T-helper 1 cell treated with Interleukin-12 subunit alpha and Interleukin-12 subunit beta and Interleukin-4 antibody, amounts not matched to agents 30 μg/mL and 1 μg/mL, for 36 hours (primary cell): ENCODE data around the gene UBL4B.

Source experiments
- H3K27ac Mint-ChIP-seq: one replicate; pipeline ENCODE4 v1.8.0; 2021; ENCODE audit warnings: mild to moderate bottlenecking, mixed read lengths
- H3K27me3 Mint-ChIP-seq: one replicate; pipeline ENCODE4 v1.8.0; 2021; ENCODE audit warnings: low read depth, mixed read lengths
- H3K36me3 Mint-ChIP-seq: one replicate; pipeline ENCODE4 v1.8.0; 2021; ENCODE audit warnings: low read depth, mixed read lengths
- H3K4me1 Mint-ChIP-seq: one replicate; pipeline ENCODE4 v1.8.0; 2021; ENCODE audit warnings: low read depth, mixed read lengths
- H3K4me3 Mint-ChIP-seq: one replicate; pipeline ENCODE4 v1.8.0; 2021; ENCODE audit warnings: mild to moderate bottlenecking, moderate library complexity, mixed read lengths
- H3K9me3 Mint-ChIP-seq: one replicate; pipeline ENCODE4 v1.8.0; 2021; ENCODE audit warnings: mixed read lengths

UBL4B gene

DNA sequence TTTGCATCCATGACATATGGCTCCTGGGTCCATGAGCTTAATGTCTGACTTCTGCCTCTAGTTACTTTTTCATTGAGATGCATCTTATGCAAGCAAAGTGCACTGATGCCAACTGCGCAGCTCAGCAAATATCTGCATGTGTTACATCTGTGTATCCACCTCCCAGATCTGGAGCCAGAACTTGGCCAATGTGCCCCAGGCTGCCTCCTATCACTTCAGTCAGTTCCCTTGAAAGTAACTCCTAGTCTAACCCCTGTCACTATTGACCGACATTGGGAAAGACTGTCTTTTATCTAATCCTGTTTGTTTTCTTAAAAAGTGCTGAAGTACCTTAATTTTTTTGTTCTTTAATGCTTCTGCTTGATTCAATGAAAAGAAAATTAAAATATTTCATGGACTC lies 19.3 kb upstream of the UBL4B start:
- Mint-ChIP-seq H3K4me1 (no peaks in the 10 kb centered on the region), H3K4me3 (no peak overlapping the region), H3K36me3 (no peaks in the 10 kb centered on the region), H3K27ac (no peak overlapping the region), H3K9me3 (no peaks in the 10 kb centered on the region), H3K27me3 (peaks cover 34% of the 10 kb centered on the region)

DNA sequence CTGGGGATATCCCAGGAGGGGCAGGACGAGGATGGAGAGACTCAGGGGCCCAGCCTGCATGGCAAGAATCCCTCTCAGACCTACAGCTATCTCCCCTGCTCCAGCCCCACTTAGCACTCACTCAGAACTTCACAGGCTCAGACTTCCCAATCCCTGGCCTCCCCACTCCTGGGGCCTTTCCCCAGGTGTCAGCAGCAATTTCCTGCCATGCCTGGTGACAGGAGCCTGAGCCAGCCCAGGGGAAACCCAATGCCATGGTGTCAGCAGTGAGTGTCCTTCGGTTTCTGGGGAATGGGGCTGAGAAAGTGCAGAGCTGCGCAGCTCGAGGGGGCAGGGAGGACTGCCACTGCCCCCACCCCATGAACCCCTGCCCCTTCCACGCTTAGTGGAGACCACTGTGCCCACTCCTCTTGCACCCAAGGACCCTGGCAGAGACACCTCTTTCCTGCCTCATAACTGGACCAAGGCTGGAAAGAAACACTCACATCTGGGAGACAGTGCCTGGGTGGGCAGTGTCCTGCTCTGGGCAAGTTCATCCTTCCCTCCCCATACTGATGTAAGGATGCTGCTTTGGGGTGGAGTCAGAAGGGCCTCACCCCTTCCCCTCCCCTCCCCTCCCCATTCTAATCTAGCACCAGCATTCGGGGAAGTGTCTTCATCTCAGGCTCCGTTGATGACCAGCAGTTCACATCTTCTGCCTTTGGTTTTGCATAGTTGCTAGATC lies 17.1 kb upstream of the UBL4B start:
- no peak overlapping the region for H3K4me3 Mint-ChIP-seq
- H3K27ac Mint-ChIP-seq: no peak overlapping the region
- H3K9me3 Mint-ChIP-seq: no peaks in the 10 kb centered on the region
- H3K36me3 Mint-ChIP-seq: no peaks in the 10 kb centered on the region
- H3K4me1 Mint-ChIP-seq: no peaks in the 10 kb centered on the region
- peaks cover 37% of the 10 kb centered on the region for H3K27me3 Mint-ChIP-seq

DNA sequence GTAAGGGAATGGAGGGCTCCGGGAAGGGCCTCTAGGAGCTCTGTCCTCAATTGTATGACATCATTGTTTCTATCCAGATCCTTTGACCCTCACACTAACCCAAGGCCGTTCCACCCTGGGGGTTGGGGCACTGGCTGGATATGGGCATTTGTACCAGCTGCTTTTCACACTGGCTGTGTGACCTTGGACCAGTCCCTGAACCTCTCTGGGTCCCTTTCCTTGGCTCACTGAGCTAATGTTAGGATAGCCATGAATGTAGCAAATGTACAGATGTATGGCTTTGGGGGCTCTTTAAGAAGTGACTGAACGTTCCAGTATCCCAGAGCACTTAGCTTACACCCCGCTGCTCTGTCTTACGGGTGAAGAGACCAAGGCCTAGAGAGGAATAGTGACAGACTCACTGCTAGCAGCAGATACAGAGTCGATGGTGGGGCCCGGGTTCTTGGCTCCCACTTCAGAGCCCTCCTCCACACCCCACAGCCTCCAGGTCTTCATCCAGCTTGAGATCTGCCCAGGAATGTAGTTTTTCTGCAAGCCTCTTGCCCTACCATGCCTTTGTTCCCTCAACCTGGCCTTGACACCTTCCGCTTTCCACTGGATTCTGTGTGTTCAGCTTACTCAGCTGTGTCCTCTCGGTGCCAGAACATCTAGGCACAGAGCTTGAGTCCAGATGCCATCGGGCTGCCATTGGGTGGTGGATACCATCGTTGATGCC lies 14.6 kb upstream of the UBL4B start:
- H3K36me3 Mint-ChIP-seq: no peaks in the 10 kb centered on the region
- no peak overlapping the region for H3K27ac Mint-ChIP-seq
- H3K4me1 Mint-ChIP-seq: no peaks in the 10 kb centered on the region
- no peak overlapping the region for H3K4me3 Mint-ChIP-seq
- H3K9me3 Mint-ChIP-seq: no peaks in the 10 kb centered on the region
- H3K27me3 Mint-ChIP-seq: peaks cover 28% of the 10 kb centered on the region

DNA sequence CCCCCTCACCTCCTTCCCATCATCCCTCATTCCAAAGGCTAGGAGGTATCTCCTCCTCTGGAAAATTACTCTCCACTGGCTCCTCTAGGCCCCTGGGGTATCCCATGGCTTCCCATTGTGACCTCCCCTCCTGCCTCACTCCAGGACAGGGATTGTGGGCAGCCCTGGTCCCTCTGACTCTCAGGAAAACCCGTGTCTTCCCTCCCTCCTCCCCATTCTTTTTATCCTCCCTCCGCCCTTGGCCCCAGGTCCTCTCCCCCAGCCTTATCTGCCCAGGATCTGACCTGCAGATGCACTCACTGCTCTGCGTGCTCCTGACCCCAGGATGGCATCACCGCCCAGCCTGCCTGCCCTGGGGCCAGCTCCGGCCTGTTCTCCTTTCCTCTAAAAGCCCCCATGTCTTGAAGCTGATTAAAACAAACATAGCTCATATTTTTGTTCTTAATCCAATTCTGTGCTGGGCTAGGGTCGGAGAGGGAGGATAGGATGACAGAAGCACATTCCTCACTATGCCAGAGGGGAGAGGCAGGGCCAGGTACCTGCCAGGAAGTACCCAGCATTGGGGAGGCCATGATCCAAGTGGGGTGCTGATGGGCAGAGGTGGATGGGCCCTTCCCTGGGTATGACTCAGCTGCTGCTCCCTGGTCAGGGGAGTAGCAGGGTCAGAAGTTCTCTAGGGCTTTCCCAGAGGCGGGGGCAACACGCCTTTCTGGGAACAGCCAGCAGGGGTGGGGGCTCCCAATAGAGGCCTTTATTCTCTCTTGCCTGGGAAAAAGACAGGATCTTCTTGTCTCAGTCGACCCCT lies 13.8 kb upstream of the UBL4B start:
- H3K4me3 Mint-ChIP-seq: no peak overlapping the region
- H3K27ac Mint-ChIP-seq: no peak overlapping the region
- H3K4me1 Mint-ChIP-seq: no peaks in the 10 kb centered on the region
- no peaks in the 10 kb centered on the region for H3K9me3 Mint-ChIP-seq
- peaks cover 23% of the 10 kb centered on the region for H3K27me3 Mint-ChIP-seq
- no peaks in the 10 kb centered on the region for H3K36me3 Mint-ChIP-seq

DNA sequence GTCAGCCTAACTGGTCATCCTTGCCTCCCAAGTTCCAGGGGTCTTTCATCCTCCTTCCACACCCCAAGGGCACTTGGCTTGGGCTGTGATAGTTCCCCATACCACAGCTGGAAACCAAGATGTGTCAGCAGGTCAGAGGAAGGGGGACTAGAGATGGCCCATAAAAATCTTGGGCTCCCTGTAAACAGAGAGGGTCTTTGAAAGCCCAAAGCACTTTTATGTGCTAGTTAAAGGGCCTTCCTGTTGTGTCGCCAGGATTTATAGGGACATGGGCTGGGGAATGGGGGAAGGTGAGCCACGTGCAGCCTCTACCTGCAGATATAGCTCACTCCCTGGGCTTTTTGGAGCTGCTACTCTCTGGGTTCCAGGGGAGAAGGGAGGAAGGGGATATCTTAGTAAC lies 11.9 kb upstream of the UBL4B start:
- no peaks in the 10 kb centered on the region for H3K4me1 Mint-ChIP-seq
- H3K27ac Mint-ChIP-seq: no peak overlapping the region
- H3K9me3 Mint-ChIP-seq: no peaks in the 10 kb centered on the region
- peaks cover 16% of the 10 kb centered on the region for H3K27me3 Mint-ChIP-seq
- H3K4me3 Mint-ChIP-seq: no peak overlapping the region
- no peaks in the 10 kb centered on the region for H3K36me3 Mint-ChIP-seq

DNA sequence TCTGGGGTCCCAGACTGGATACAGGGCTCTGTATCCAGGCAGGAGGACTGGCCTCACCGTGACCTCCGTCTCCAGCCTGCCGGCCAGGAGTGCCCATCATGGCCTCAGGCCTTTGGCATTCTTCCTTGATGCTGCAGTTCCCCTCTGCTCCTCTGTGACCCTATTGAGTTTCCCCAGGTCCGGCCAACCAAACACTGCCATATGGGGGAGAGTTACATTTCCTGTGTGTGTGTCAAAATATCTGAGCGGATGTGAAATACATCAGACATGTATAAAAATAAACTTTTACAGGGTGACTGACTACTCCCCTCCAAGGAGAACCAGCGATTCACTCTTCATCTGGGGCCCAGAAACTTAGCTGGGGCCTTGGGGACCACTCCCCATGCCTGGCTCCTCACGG lies 10.2 kb upstream of the UBL4B start:
- H3K27me3 Mint-ChIP-seq: peaks cover 11% of the 10 kb centered on the region
- H3K9me3 Mint-ChIP-seq: no peaks in the 10 kb centered on the region
- H3K4me3 Mint-ChIP-seq: no peak overlapping the region
- no peaks in the 10 kb centered on the region for H3K4me1 Mint-ChIP-seq
- H3K27ac Mint-ChIP-seq: no peak overlapping the region
- H3K36me3 Mint-ChIP-seq: no peaks in the 10 kb centered on the region

DNA sequence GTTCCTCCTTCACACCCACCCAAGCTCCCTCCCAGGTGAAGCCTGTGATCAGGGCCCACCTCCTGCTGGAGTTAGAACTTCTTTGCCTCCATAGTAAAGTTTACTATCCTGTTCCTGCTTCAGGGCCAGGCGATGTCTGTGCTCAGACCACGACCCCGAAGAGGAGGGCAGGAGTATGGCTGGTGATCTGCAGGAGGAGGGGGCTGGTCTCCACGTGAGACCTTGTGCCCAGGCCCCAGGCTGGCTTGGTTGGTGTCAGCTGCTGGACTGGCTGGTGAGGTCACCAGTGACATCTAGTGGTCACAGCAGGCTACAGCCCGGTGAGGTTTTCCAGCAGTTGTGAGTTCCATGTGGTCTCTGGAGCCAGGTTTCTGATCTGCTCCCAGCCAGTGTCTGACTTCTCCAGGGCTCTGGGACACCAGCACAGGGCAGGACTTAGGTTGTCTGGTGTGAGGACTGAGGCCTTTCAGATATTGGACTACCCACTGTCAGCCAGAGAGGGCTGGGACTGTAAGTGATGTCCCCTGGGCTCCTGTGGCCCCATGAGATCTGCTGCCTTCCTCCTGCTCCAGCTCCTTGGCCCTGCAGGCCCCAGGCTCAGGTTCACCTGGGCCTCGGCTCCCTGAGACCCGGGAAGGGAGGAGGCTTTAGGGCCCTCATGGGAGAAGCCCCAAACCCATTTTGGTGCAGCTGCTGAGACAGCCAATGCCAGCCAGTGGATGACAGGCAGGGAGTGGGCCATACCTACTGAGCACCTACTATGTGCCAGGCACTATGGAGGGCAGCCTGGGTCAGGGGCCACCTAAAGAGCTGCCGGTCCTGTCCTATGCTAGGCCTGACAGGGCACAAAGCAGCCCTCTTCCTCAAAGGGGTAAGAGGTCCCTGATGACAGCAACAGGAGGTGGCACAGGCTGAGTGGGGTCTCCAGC lies 6.0 kb upstream of the UBL4B start:
- Mint-ChIP-seq H3K9me3 (no peaks in the 10 kb centered on the region), H3K36me3 (no peaks in the 10 kb centered on the region), H3K4me1 (no peaks in the 10 kb centered on the region), H3K4me3 (no peak overlapping the region), H3K27ac (no peak overlapping the region), H3K27me3 (peaks cover 21% of the 10 kb centered on the region)

DNA sequence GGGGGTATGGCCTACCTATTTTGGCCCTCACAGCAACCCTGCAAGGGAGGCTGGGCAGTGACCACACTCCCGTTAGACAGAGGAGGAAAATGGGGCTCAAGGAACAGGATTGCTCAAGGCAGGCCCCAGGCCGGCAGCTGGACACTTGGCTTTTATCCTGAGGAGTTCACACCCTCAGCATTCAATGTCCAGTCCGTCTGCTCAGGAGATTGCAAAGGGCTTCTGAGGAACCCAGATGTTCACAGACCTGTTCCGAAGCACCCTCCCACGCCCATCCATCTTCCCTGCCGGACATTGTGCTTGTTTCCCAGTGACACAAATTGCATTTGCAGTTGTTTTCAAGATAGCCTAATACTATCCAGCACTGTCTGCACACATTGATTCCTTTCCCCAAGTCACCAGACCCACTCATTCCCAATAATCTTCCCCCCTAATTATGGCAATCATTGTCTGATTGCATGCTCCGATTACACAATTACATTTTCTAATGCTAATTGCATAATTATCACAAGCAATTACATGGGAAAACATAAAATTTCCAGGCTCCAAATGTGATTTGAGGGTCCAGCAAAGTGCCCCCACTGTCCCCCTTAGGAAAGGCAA lies 4.3 kb upstream of the UBL4B start:
- Mint-ChIP-seq H3K9me3 (no peaks in the 10 kb centered on the region), H3K4me3 (no peak overlapping the region), H3K36me3 (no peaks in the 10 kb centered on the region), H3K27ac (no peak overlapping the region), H3K27me3 (peaks cover 20% of the 10 kb centered on the region), H3K4me1 (no peaks in the 10 kb centered on the region)

DNA sequence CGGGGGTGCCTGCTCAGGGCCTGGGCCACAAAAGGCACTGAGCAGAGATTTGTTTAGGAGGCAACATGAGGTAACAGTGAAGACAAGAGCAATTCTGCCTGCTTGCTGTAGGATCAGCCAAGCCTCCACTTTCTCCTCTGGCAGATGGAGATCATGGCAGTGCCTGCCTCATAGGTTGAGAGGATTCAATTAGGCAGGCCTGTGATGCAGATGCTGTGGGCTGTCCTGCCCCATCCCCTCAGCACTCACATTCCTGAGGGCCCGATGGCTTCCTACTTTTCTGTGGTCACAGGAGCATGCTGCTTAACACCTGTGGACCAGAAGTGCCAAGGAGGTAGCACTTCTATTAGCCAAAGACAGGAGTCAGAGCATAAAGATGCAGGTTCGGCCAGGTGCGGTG lies 1.2 kb upstream of the UBL4B start:
- Mint-ChIP-seq H3K36me3 (no peaks in the 10 kb centered on the region), H3K4me3 (no peak overlapping the region), H3K9me3 (no peaks in the 10 kb centered on the region), H3K27me3 (peaks cover 31% of the 10 kb centered on the region), H3K27ac (no peak overlapping the region), H3K4me1 (no peaks in the 10 kb centered on the region)

DNA sequence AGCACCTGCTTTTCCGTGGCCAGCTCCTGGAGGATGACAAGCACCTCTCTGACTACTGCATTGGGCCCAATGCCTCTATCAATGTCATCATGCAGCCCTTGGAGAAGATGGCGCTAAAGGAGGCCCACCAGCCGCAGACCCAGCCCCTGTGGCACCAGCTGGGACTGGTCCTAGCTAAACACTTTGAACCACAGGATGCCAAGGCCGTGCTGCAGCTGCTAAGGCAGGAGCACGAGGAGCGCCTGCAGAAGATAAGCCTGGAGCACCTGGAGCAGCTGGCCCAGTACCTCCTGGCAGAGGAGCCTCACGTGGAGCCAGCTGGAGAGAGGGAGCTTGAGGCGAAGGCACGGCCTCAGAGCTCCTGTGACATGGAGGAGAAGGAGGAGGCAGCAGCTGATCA lies 413 bp downstream of the UBL4B start:
- H3K36me3 Mint-ChIP-seq: no peaks in the 10 kb centered on the region
- H3K4me3 Mint-ChIP-seq: no peak overlapping the region
- H3K27ac Mint-ChIP-seq: no peak overlapping the region
- H3K27me3 Mint-ChIP-seq: peaks cover 34% of the 10 kb centered on the region
- H3K9me3 Mint-ChIP-seq: no peaks in the 10 kb centered on the region
- no peaks in the 10 kb centered on the region for H3K4me1 Mint-ChIP-seq

DNA sequence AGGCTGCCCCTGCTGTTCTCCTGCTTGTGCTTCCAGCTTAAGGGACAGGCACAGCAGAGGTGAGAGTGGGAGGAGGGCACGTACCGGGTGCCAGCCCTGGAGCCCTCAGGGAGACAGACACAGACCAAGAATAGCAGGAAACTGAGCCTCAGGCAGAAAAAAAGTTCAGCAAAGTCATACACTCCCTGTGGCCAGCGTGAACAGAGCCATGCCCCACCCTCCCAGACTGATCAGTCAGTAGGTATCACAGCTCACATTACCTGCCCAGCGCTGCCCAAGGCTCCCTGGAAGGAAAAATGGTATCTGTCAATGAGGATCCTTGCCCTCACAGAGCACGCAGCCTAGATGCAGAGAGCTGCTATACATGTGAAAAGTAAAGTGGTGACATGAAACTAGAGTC lies 1.3 kb downstream of the UBL4B start:
- Mint-ChIP-seq H3K27ac (no peak overlapping the region), H3K27me3 (peaks cover 30% of the 10 kb centered on the region), H3K4me1 (no peaks in the 10 kb centered on the region), H3K36me3 (no peaks in the 10 kb centered on the region), H3K9me3 (no peaks in the 10 kb centered on the region), H3K4me3 (no peak overlapping the region)

DNA sequence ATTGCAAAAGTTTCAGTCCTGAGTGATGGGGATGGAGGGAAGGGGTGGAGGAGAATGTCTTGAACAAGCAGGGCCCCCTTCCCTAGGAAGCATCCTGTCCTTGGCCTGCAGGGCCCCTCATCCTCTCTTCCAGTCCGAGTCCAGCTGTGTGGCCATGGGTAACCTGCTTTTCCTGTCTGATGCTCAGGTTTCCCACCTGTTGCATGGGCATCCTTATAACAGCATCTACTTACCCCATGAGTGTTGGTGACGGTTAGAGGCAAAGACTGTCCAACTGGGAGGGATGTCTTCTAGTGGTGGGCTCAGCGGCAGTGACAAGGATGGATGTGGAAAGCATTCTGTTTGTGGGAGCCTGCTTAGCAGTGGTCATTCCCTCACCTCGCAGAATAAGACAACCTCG lies 1.9 kb downstream of the UBL4B start:
- no peak overlapping the region for H3K4me3 Mint-ChIP-seq
- H3K4me1 Mint-ChIP-seq: no peaks in the 10 kb centered on the region
- no peaks in the 10 kb centered on the region for H3K9me3 Mint-ChIP-seq
- no peak overlapping the region for H3K27ac Mint-ChIP-seq
- peaks cover 30% of the 10 kb centered on the region for H3K27me3 Mint-ChIP-seq
- H3K36me3 Mint-ChIP-seq: no peaks in the 10 kb centered on the region

DNA sequence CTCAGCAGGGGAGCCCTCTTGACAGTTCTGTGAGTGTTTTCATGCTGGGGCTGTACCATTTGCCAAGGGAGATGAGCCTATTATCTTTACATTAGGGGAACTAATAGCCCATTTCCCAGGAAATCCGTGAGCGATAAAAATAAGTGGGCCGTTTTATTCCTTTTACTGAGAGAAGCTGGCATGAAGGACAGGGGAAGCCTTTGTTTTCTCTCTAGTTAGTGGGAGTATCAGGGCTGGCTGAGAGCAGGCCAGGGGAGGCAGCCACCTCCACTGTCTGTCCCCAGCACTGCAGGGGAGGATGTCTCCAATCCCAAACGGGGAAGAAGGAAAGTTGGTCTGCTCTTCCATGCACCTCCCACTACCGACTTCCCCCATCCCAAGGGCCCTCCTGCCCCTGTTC lies 2.5 kb downstream of the UBL4B start:
- Mint-ChIP-seq H3K4me3 (no peak overlapping the region), H3K27me3 (peaks cover 26% of the 10 kb centered on the region), H3K36me3 (no peaks in the 10 kb centered on the region), H3K9me3 (no peaks in the 10 kb centered on the region), H3K4me1 (no peaks in the 10 kb centered on the region), H3K27ac (no peak overlapping the region)
